EL (cell line): ENCODE data around the gene PDE11A.
"Not testable (repeated sequence)": the region's sequence is repeated elsewhere in the genome, so short reads cannot be mapped to it uniquely, and the experiment has no call there.

Experiments used
- DNase-seq: peaks from one replicate; pipeline ENCODE4 v3.0.0-alpha.2; 2016

The PDE11A gene

GRCh38 chr2:178006710-178007109, 65.9 kb downstream of the PDE11A start:
- peak; percentile 4 for DNase-seq

- peak; percentile 9 for DNase-seq
These were observed 66.8 kb downstream of the PDE11A start for GRCh38 chr2:178005756-178006155.

GRCh38 chr2:178002038-178002437, 70.5 kb downstream of the PDE11A start:
- DNase-seq: no peak

GRCh38 chr2:177998996-177999395, 73.6 kb downstream of the PDE11A start:
- no peak for DNase-seq

- peak; percentile 79 for DNase-seq
These were observed 74.6 kb downstream of the PDE11A start for GRCh38 chr2:177998006-177998405.

GRCh38 chr2:177992992-177993391, 79.6 kb downstream of the PDE11A start:
- DNase-seq: no peak

- peak; percentile 54 for DNase-seq
These were observed 83.3 kb downstream of the PDE11A start for GRCh38 chr2:177989029-177989885.

GRCh38 chr2:177984749-177985148, 87.8 kb downstream of the PDE11A start:
- DNase-seq: peak; percentile 43

- DNase-seq: peak; percentile 62
These were observed 89.3 kb downstream of the PDE11A start for GRCh38 chr2:177983183-177983788.

- DNase-seq: no peak
These were observed 99.8 kb downstream of the PDE11A start for GRCh38 chr2:177972782-177973181.

- DNase-seq: no peak
These were observed 100.5 kb downstream of the PDE11A start for GRCh38 chr2:177972123-177972522.

- DNase-seq: no peak
These were observed 101.7 kb downstream of the PDE11A start for GRCh38 chr2:177970670-177971454.

- DNase-seq: no peak
These were observed 107.7 kb downstream of the PDE11A start for GRCh38 chr2:177964892-177965291.

GRCh38 chr2:177952151-177952550, 120.4 kb downstream of the PDE11A start:
- no peak for DNase-seq

GRCh38 chr2:177947598-177947997, 125.0 kb downstream of the PDE11A start:
- DNase-seq: not testable (repeated sequence)

GRCh38 chr2:177944530-177944929, 128.0 kb downstream of the PDE11A start:
- not testable (repeated sequence) for DNase-seq

GRCh38 chr2:177942731-177943130, 129.8 kb downstream of the PDE11A start:
- DNase-seq: no peak

GRCh38 chr2:177939211-177939610, 133.4 kb downstream of the PDE11A start:
- no peak for DNase-seq

GRCh38 chr2:177930916-177931315, 141.7 kb downstream of the PDE11A start:
- no peak for DNase-seq

- no peak for DNase-seq
These were observed 142.7 kb downstream of the PDE11A start for GRCh38 chr2:177929662-177930522.

GRCh38 chr2:177923323-177923722, 149.3 kb downstream of the PDE11A start:
- DNase-seq: no peak

GRCh38 chr2:177921726-177922125, 150.9 kb downstream of the PDE11A start:
- no peak for DNase-seq

GRCh38 chr2:177917169-177917568, 155.4 kb downstream of the PDE11A start:
- DNase-seq: no peak
